ENCODE data around the gene SSBP1.
"Not testable (repeated sequence)": the region's sequence is repeated elsewhere in the genome, so short reads cannot be mapped to it uniquely, and the experiment has no call there.

The SSBP1 gene

GRCh38 chr7:141737836-141738591, at the start of gene SSBP1:
Gene SSBP1 (plus strand): TSS chr7:141738358. CDS start chr7:141739167, 809 bp downstream.
- peak; percentile 91 to 95 for DNase-seq

GRCh38 chr7:141689072-141689825, 48.9 kb upstream of the SSBP1 start:
- not testable (repeated sequence) for DNase-seq

GRCh38 chr7:141691540-141691939, 46.6 kb upstream of the SSBP1 start:
- no peak for DNase-seq

- no peak for DNase-seq
These were observed 46.2 kb upstream of the SSBP1 start for GRCh38 chr7:141691961-141692360.

- no peak for DNase-seq
These were observed 45.1 kb upstream of the SSBP1 start for GRCh38 chr7:141693082-141693481.

GRCh38 chr7:141695803-141696289, 42.3 kb upstream of the SSBP1 start:
- no peak for DNase-seq

GRCh38 chr7:141696348-141696747, 41.8 kb upstream of the SSBP1 start:
- no peak for DNase-seq

GRCh38 chr7:141697211-141697871, 40.8 kb upstream of the SSBP1 start:
- no peak for DNase-seq

- DNase-seq: no peak
These were observed 39.7 kb upstream of the SSBP1 start for GRCh38 chr7:141698247-141699015.

GRCh38 chr7:141699860-141700259, 38.3 kb upstream of the SSBP1 start:
- DNase-seq: no peak

- no peak for DNase-seq
These were observed 37.8 kb upstream of the SSBP1 start for GRCh38 chr7:141700296-141700847.

GRCh38 chr7:141700848-141701371, 37.2 kb upstream of the SSBP1 start:
- peak; percentile 5 to 8 for DNase-seq

GRCh38 chr7:141701489-141702046, 36.6 kb upstream of the SSBP1 start:
- peak; percentile 77 to 82 for DNase-seq

GRCh38 chr7:141702047-141702567, 36.1 kb upstream of the SSBP1 start, which contains the start of gene DENND11:
Gene DENND11 (minus strand): TSS chr7:141702166. CDS start chr7:141702153, 13 bp downstream.
- DNase-seq: peak; percentile 40 to 65

- no peak for DNase-seq
These were observed 35.3 kb upstream of the SSBP1 start for GRCh38 chr7:141702892-141703291.

- no peak for DNase-seq
These were observed 34.0 kb upstream of the SSBP1 start for GRCh38 chr7:141704112-141704511.

- no peak for DNase-seq
These were observed 33.4 kb upstream of the SSBP1 start for GRCh38 chr7:141704741-141705140.

- no peak for DNase-seq
These were observed 31.7 kb upstream of the SSBP1 start for GRCh38 chr7:141706239-141707064.

- no peak for DNase-seq
These were observed 29.8 kb upstream of the SSBP1 start, which contains the start of gene WEE2 for GRCh38 chr7:141708351-141708750. Gene WEE2 (plus strand): TSS chr7:141708353. CDS start chr7:141708759, 406 bp downstream.

GRCh38 chr7:141709318-141709717, 28.8 kb upstream of the SSBP1 start:
- DNase-seq: no peak
